Adrenal gland (tissue), 12 donors: ENCODE data around the gene PML. TPM values are rescaled to one million over a fixed set of nuclear protein-coding genes. Genes with fewer than 3 reads are reported as not detected.

Experiments used
- DNase-seq, 7 donors: peaks; one replicate each; pipeline ENCODE4 v3.0.0-alpha.2; 2019 to 2020
- H3K27ac ChIP-seq, 5 donors: fragments of 200-600 bp; sonication (generic) in 4 of 5; 1 replicate in 3 of 5; 2 replicates in 2 of 5; pipeline versions ENCODE4 v1.5.1 to v1.8.0; 2016 to 2020; ENCODE audit warnings: mild to moderate bottlenecking in 1 of 5
- H3K27me3 ChIP-seq: fragments of 200-600 bp; 2 replicates; pipeline ENCODE4 v1.8.0; 2021
- H3K36me3 ChIP-seq, 2 donors: fragments of 200-600 bp; replicated peaks in 1 of 2; 1 replicate in 1 of 2; 2 replicates in 1 of 2; pipeline versions ENCODE4 v1.5.1 to v1.8.0; 2018 to 2022
- H3K4me1 ChIP-seq, 2 donors: fragments of 200-600 bp; replicated peaks in 1 of 2; 1 replicate in 1 of 2; 2 replicates in 1 of 2; pipeline versions ENCODE4 v1.5.1 to v1.8.0; 2018 to 2021
- H3K4me3 ChIP-seq, 4 donors: fragments of 200-600 bp; sonication (generic) in 3 of 4; one replicate each; pipeline ENCODE4 v1.5.1; 2016 to 2018
- H3K9me3 ChIP-seq, 3 donors: fragments of 200-600 bp; sonication (generic) in 1 of 3; replicated peaks in 1 of 3; 1 replicate in 2 of 3; 2 replicates in 1 of 3; pipeline versions ENCODE4 v1.5.1 to v1.8.0; 2016 to 2021
- CTCF ChIP-seq, 6 experiments: fragments of 450-650 bp in 4 of 6; fragments of 200-600 bp in 2 of 6; sonication (generic) in 1 of 6; IDR thresholded peaks; 1 replicate in 5 of 6; 2 replicates in 1 of 6; pipeline versions ENCODE4 v1.5.1 to v1.8.0; 2016 to 2021; ENCODE audit warnings: antibody characterized with exemption in 6 of 6, mild to moderate bottlenecking in 2 of 6, moderate library complexity in 1 of 6
- POLR2A ChIP-seq, 2 donors: fragments of 450-650 bp; IDR thresholded peaks; one replicate each; pipeline ENCODE4 v1.6.1; 2017; ENCODE audit warnings: antibody characterized with exemption in 2 of 2, mild to moderate bottlenecking in 2 of 2, moderate library complexity in 1 of 2
- WGBS, 4 donors: extraction: QIAGEN DNeasy Blood & Tissue Kit in 2 of 4; methylation state at CpG; one replicate each; pipeline versions ENCODE4 v1.1.5 to v1.1.7; 2013 to 2017; 5-methylcytosine and 5-hydroxymethylcytosine counted together
- intact Hi-C, 2 donors: fragments of 100-400 bp; cut with DNase I; formaldehyde crosslinking; loops; one replicate each; pipeline versions ENCODE4 v1.14.1 to v1.15.0; 2022 to 2023
- polyA plus RNA-seq, 3 donors: library from polyadenylated mRNA; stranded (reverse); fragments of 200-250 nt in 2 of 3; fragments of 350-450 nt in 1 of 3; fragmentation: Illumina TruSeq in 1 of 3; extraction: RNeasy Lipid Tissue Mini Kit (QIAGEN cat#74804) in 1 of 3; gene quantifications; one replicate each; pipeline ENCODE4 v1.2.3, GENCODE V29; 2013 to 2014
- total RNA-seq, 9 donors: library from RNA; depleted of rRNA in 4 of 9; stranded (reverse); fragments of >200 nt in 4 of 9; fragments of 120-200 nt in 1 of 9; fragmentation: NEBNext Ultra II Directional in 1 of 9; extraction: Animal tissue kit (Norgen Biotek cat#: 25700) in 1 of 9; gene quantifications; one replicate each; pipeline versions ENCODE4 v1.1.0 to v1.2.4, GENCODE V29; 2013 to 2023
- donor health status: healthy with polysubstance abuse.
- donor health status: Bipolar disorder and iron deficiency.
- donor health status: DM: yes; HTN: yes; CAD: no.
- donor health status: DM: no; HTN: no; CAD: no.
- donor health status: DM: no; HTN: no; CAD: no.
- donor health status: DM: yes; HTN: yes; CAD: no.

The PML gene
- total and polyA plus RNA-seq, 12 donors = 7.0 to 103 (median 58.7) TPM

- no peak overlapping the region for H3K4me3 ChIP-seq
- WGBS, 4 donors = 51 to 72% (median 54%) methylated on average over 6 to 7 of the region's 7 CpGs
- H3K36me3 ChIP-seq = no peaks in the 10 kb centered on the region
- H3K27ac ChIP-seq = peak overlapping the region in 2 of 5 donors; percentile 82 to 94
- no peaks in the 10 kb centered on the region for H3K9me3 ChIP-seq
- no peaks in the 10 kb centered on the region for H3K27me3 ChIP-seq
- peaks cover 61 to 85% of the 10 kb centered on the region in 2 donors for H3K4me1 ChIP-seq
- intact Hi-C loops = no loop called here
- TF ChIP-seq POLR2A (IDR thresholded peaks at IDR 0.05) = no peak
- no peak for TF ChIP-seq CTCF (IDR thresholded peaks at IDR 0.05)
- peak in 3 of 7 donors; percentile 33 to 50 (median 35) for DNase-seq
Observed at GRCh38 chr15:73986055-73986775, 8.3 kb upstream of the PML start.

GRCh38 chr15:73986776-73987056 is 7.8 kb upstream of the PML start:
- peak in 1 of 7 donors; percentile 38 for DNase-seq
- H3K36me3 ChIP-seq = no peaks in the 10 kb centered on the region
- WGBS, 4 donors = 92 to 100% (median 93%) methylated on average over 1 of the region's 1 CpG
- TF ChIP-seq CTCF (IDR thresholded peaks at IDR 0.05) (no peak), POLR2A (IDR thresholded peaks at IDR 0.05) (no peak)
- H3K27me3 ChIP-seq = no peaks in the 10 kb centered on the region
- no peaks in the 10 kb centered on the region for H3K9me3 ChIP-seq
- peaks cover 64 to 85% of the 10 kb centered on the region in 2 donors for H3K4me1 ChIP-seq
- intact Hi-C loops = no loop called here
- H3K4me3 ChIP-seq = no peak overlapping the region
- peak overlapping the region in 2 of 5 donors; percentile 82 to 91 for H3K27ac ChIP-seq

GRCh38 chr15:73987250-73987649 is 7.3 kb upstream of the PML start:
- no peak overlapping the region for H3K4me3 ChIP-seq
- H3K27me3 ChIP-seq = no peaks in the 10 kb centered on the region
- no peaks in the 10 kb centered on the region for H3K36me3 ChIP-seq
- H3K4me1 ChIP-seq = peaks cover 60 to 81% of the 10 kb centered on the region in 2 donors
- TF ChIP-seq CTCF (IDR thresholded peaks at IDR 0.05) (no peak), POLR2A (IDR thresholded peaks at IDR 0.05) (no peak)
- H3K27ac ChIP-seq = peak overlapping the region in 2 of 5 donors; percentile 82 to 91
- DNase-seq = peak in 2 of 7 donors; percentile 18 to 29
- intact Hi-C loops = no loop called here
- 93 to 97% (median 94%) methylated on average over 4 of the region's 4 CpGs for WGBS, 4 donors
- no peaks in the 10 kb centered on the region for H3K9me3 ChIP-seq

- H3K27ac ChIP-seq = peak overlapping the region in 3 of 5 donors; percentile 45 to 91 (median 82)
- 60 to 67% (median 64%) methylated on average over 9 of the region's 9 CpGs for WGBS, 4 donors
Observed at GRCh38 chr15:73987681-73988444, 6.7 kb upstream of the PML start.

More at GRCh38 chr15:73987681-73988444, 6.7 kb upstream of the PML start:
- intact Hi-C loops = no loop called here
- no peaks in the 10 kb centered on the region for H3K27me3 ChIP-seq
- no peak for TF ChIP-seq POLR2A (IDR thresholded peaks at IDR 0.05)
- no peak for TF ChIP-seq CTCF (IDR thresholded peaks at IDR 0.05)
- H3K9me3 ChIP-seq = no peaks in the 10 kb centered on the region
- peak in 3 of 7 donors; percentile 18 to 45 (median 24) for DNase-seq
- H3K4me3 ChIP-seq = no peak overlapping the region
- no peaks in the 10 kb centered on the region for H3K36me3 ChIP-seq
- H3K4me1 ChIP-seq = peaks cover 54 to 81% of the 10 kb centered on the region in 2 donors
